HepG2 (cell line): ENCODE results near the gene JAGN1. TPM values are rescaled to one million over a fixed set of nuclear protein-coding genes. Genes with fewer than 3 reads are reported as not detected.

Experiments
- ASH2L ChIP-seq: fragments of 300-600, 200-600 bp; sonication (generic); IDR thresholded peaks from 2 replicates; pipeline ENCODE4 v1.7.0; 2017; ENCODE audit warnings: low read depth, mild to moderate bottlenecking, moderate library complexity, mixed read lengths, low read length; ENCODE audit not compliant: insufficient read length
- ELF4 ChIP-seq: sonication (generic); formaldehyde crosslinking; IDR thresholded peaks from 2 replicates; pipeline ENCODE4 v1.5.0; 2020; ENCODE audit warnings: missing genetic modification reagents, mild to moderate bottlenecking, moderate library complexity, borderline replicate concordance
- JDP2 ChIP-seq: sonication (generic); formaldehyde crosslinking; IDR thresholded peaks from 2 replicates; pipeline ENCODE4 v1.8.1; 2022; ENCODE audit warnings: missing genetic modification reagents, borderline replicate concordance
- MAF1 ChIP-seq: sonication (generic); formaldehyde crosslinking; IDR thresholded peaks from 2 replicates; pipeline ENCODE4 v1.5.0; 2020; ENCODE audit warnings: missing genetic modification reagents, borderline replicate concordance
- MAFF ChIP-seq: IDR thresholded peaks from 2 replicates; pipeline ENCODE4 v1.6.1; 2011; ENCODE audit warnings: low read depth, low read length, improper control_type of control experiment
- MAZ ChIP-seq, 2 experiments: sonication (generic) in 1 of 2; formaldehyde crosslinking in 1 of 2; IDR thresholded peaks; 2 replicates each; pipeline versions ENCODE4 v1.5.0 to v1.6.1; 2012 to 2020; ENCODE audit warnings: low read depth in 2 of 2, mild to moderate bottlenecking in 2 of 2, borderline replicate concordance in 1 of 2, improper control_type of control experiment in 1 of 2, low read length in 1 of 2, missing genetic modification reagents in 1 of 2, moderate library complexity in 1 of 2
- NCOA1 ChIP-seq: sonication (generic); formaldehyde crosslinking; IDR thresholded peaks from 2 replicates; pipeline ENCODE4 v1.9.0; 2021; ENCODE audit warnings: missing genetic modification reagents
- RBAK ChIP-seq: sonication (generic); formaldehyde crosslinking; IDR thresholded peaks from 2 replicates; pipeline ENCODE4 v1.5.1; 2020; ENCODE audit warnings: mild to moderate bottlenecking, missing genetic modification reagents
- REXO4 ChIP-seq: sonication (generic); formaldehyde crosslinking; IDR thresholded peaks from 2 replicates; pipeline ENCODE4 v1.8.0; 2022; ENCODE audit warnings: missing genetic modification reagents, mild to moderate bottlenecking, borderline replicate concordance
- SMAD3 ChIP-seq: sonication (generic); formaldehyde crosslinking; IDR thresholded peaks from 2 replicates; pipeline ENCODE4 v1.4.0; 2020; ENCODE audit warnings: missing genetic modification reagents
- TEAD2 ChIP-seq: sonication (generic); formaldehyde crosslinking; IDR thresholded peaks from 2 replicates; pipeline ENCODE4 v1.9.0; 2021; ENCODE audit warnings: missing genetic modification reagents
- ZFP41 ChIP-seq: sonication (generic); formaldehyde crosslinking; IDR thresholded peaks from 2 replicates; pipeline ENCODE4 v1.4.0; 2020; ENCODE audit warnings: mild to moderate bottlenecking, missing genetic modification reagents, borderline replicate concordance
- ZFYVE20 ChIP-seq: sonication (generic); formaldehyde crosslinking; IDR thresholded peaks from 2 replicates; pipeline ENCODE4 v1.8.0; 2023; ENCODE audit warnings: low read depth, mild to moderate bottlenecking, moderate library complexity, missing genetic modification reagents, borderline replicate concordance
- ZNF205 ChIP-seq: IDR thresholded peaks from 2 replicates; pipeline ENCODE4 v1.6.1; 2018; ENCODE audit warnings: missing biosample characterization, missing genetic modification reagents
- ZNF670 ChIP-seq: sonication (generic); formaldehyde crosslinking; IDR thresholded peaks from 2 replicates; pipeline ENCODE4 v1.8.0; 2022; ENCODE audit warnings: mild to moderate bottlenecking, missing genetic modification reagents, borderline replicate concordance
- ZNF780A ChIP-seq: sonication (generic); formaldehyde crosslinking; IDR thresholded peaks from 2 replicates; pipeline ENCODE4 v1.8.0; 2022; ENCODE audit warnings: mild to moderate bottlenecking, missing genetic modification reagents, moderate library complexity
- ZNF83 ChIP-seq: sonication (generic); formaldehyde crosslinking; IDR thresholded peaks from 2 replicates; pipeline ENCODE4 v1.4.0; 2020; ENCODE audit warnings: missing genetic modification reagents, mild to moderate bottlenecking, borderline replicate concordance
- ZNF841 ChIP-seq: sonication (generic); formaldehyde crosslinking; IDR thresholded peaks from 2 replicates; pipeline ENCODE4 v1.8.1; 2023; ENCODE audit warnings: missing genetic modification reagents, borderline replicate concordance
- polyA plus RNA-seq, 8 experiments: library from polyadenylated mRNA; depleted of rRNA in 3 of 8; stranded (reverse) in 7 of 8; unstranded in 1 of 8; fragments of >200 nt; fragmentation: Illumina TruSeq in 4 of 8; extraction: Trizol in 4 of 8; gene quantifications; 2 replicates each; pipeline versions ENCODE4 v1.2.1 to v1.2.3, GENCODE V29; 2011 to 2016; ENCODE audit warnings: low read depth in 4 of 8, missing spikeins in 1 of 8, mixed read lengths in 1 of 8; ENCODE audit not compliant: insufficient read depth in 1 of 8
- total RNA-seq, 5 experiments: library from RNA; depleted of rRNA; stranded (reverse); fragments of >200 nt; fragmentation: Illumina TruSeq; extraction: Trizol; gene quantifications; 2 replicates each; pipeline ENCODE4 v1.2.3, GENCODE V29; 2016; ENCODE audit warnings: low read depth in 1 of 5
- TF ChIP-seq, protein P1 (sequence below): sonication (generic); formaldehyde crosslinking; IDR thresholded peaks from 2 replicates; pipeline ENCODE4 v1.4.0; 2020; ENCODE audit warnings: missing genetic modification reagents
- TF ChIP-seq, protein P2 (sequence below): IDR thresholded peaks from 2 replicates; pipeline ENCODE4 v1.6.1; 2016; ENCODE audit warnings: missing biosample characterization, missing genetic modification reagents, low read depth
- TF ChIP-seq, protein P3 (sequence below): IDR thresholded peaks from 2 replicates; pipeline ENCODE4 v1.6.1; 2012; ENCODE audit warnings: low read length, improper control_type of control experiment
- TF ChIP-seq, protein P4 (sequence below): sonication (generic); formaldehyde crosslinking; IDR thresholded peaks from 2 replicates; pipeline ENCODE4 v1.5.1; 2020; ENCODE audit warnings: mild to moderate bottlenecking, missing genetic modification reagents, moderate library complexity

Gene JAGN1
- total and polyA plus RNA-seq, 2 of the 13 experiments (the other 11 are each of a cell fraction or from before 2014, with no cell fraction given), result 49.9 to 50.9 TPM

GRCh38 chr3:9878700-9879099, 11.7 kb upstream of the JAGN1 start (continued):
- TF ChIP-seq ZNF670 (CRISPR knock-in tag) (peak; percentile 24; the same call in 1 of the 2 replicates), MAF1 (CRISPR knock-in tag) (no peak), ZNF83 (CRISPR knock-in tag) (no peak), ELF4 (no peak), ZFP41 (CRISPR knock-in tag) (no peak), RBAK (CRISPR knock-in tag) (no peak), ZFYVE20 (CRISPR knock-in tag) (no peak), MAFF (no peak), REXO4 (CRISPR knock-in tag) (no peak), ZNF205 (CRISPR knock-in tag) (no peak), ZNF841 (CRISPR knock-in tag) (no peak), TEAD2 (CRISPR knock-in tag) (no peak), MAZ (IDR thresholded peaks at IDR 0.05; ENCODE audit: borderline replicate concordance, low read depth, low read length) (no peak; the same call in 1 of the 2 replicates), MAZ (CRISPR knock-in tag; IDR thresholded peaks at IDR 0.05; ENCODE audit: low read depth) (peak; percentile 54; the same call in 1 of the 2 replicates), SMAD3 (CRISPR knock-in tag) (no peak), JDP2 (CRISPR knock-in tag) (no peak), NCOA1 (CRISPR knock-in tag) (no peak), ZNF780A (CRISPR knock-in tag) (no peak), ASH2L (peak; percentile 53)
- TF ChIP-seq, protein P1, sequence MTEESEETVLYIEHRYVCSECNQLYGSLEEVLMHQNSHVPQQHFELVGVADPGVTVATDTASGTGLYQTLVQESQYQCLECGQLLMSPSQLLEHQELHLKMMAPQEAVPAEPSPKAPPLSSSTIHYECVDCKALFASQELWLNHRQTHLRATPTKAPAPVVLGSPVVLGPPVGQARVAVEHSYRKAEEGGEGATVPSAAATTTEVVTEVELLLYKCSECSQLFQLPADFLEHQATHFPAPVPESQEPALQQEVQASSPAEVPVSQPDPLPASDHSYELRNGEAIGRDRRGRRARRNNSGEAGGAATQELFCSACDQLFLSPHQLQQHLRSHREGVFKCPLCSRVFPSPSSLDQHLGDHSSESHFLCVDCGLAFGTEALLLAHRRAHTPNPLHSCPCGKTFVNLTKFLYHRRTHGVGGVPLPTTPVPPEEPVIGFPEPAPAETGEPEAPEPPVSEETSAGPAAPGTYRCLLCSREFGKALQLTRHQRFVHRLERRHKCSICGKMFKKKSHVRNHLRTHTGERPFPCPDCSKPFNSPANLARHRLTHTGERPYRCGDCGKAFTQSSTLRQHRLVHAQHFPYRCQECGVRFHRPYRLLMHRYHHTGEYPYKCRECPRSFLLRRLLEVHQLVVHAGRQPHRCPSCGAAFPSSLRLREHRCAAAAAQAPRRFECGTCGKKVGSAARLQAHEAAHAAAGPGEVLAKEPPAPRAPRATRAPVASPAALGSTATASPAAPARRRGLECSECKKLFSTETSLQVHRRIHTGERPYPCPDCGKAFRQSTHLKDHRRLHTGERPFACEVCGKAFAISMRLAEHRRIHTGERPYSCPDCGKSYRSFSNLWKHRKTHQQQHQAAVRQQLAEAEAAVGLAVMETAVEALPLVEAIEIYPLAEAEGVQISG (CRISPR knock-in tag), result peak; percentile 71
- TF ChIP-seq, protein P2, sequence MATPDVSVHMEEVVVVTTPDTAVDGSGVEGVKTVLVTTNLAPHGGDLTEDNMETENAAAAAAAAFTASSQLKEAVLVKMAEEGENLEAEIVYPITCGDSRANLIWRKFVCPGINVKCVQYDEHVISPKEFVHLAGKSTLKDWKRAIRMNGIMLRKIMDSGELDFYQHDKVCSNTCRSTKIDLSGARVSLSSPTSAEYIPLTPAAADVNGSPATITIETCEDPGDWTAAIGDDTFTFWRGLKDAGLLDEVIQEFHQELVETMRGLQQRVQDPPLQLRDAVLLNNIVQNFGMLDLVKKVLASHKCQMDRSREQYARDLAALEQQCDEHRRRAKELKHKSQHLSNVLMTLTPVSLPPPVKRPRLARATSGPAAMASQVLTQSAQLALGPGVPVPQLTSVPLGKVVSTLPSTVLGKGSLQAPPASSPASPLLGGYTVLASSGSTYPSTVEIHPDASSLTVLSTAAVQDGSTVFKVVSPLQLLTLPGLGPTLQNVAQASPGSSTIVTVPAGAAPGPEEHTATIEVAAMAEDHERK (CRISPR knock-in tag), result no peak
- TF ChIP-seq, protein P3, sequence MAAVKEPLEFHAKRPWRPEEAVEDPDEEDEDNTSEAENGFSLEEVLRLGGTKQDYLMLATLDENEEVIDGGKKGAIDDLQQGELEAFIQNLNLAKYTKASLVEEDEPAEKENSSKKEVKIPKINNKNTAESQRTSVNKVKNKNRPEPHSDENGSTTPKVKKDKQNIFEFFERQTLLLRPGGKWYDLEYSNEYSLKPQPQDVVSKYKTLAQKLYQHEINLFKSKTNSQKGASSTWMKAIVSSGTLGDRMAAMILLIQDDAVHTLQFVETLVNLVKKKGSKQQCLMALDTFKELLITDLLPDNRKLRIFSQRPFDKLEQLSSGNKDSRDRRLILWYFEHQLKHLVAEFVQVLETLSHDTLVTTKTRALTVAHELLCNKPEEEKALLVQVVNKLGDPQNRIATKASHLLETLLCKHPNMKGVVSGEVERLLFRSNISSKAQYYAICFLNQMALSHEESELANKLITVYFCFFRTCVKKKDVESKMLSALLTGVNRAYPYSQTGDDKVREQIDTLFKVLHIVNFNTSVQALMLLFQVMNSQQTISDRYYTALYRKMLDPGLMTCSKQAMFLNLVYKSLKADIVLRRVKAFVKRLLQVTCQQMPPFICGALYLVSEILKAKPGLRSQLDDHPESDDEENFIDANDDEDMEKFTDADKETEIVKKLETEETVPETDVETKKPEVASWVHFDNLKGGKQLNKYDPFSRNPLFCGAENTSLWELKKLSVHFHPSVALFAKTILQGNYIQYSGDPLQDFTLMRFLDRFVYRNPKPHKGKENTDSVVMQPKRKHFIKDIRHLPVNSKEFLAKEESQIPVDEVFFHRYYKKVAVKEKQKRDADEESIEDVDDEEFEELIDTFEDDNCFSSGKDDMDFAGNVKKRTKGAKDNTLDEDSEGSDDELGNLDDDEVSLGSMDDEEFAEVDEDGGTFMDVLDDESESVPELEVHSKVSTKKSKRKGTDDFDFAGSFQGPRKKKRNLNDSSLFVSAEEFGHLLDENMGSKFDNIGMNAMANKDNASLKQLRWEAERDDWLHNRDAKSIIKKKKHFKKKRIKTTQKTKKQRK, result no peak
- TF ChIP-seq, protein P4, sequence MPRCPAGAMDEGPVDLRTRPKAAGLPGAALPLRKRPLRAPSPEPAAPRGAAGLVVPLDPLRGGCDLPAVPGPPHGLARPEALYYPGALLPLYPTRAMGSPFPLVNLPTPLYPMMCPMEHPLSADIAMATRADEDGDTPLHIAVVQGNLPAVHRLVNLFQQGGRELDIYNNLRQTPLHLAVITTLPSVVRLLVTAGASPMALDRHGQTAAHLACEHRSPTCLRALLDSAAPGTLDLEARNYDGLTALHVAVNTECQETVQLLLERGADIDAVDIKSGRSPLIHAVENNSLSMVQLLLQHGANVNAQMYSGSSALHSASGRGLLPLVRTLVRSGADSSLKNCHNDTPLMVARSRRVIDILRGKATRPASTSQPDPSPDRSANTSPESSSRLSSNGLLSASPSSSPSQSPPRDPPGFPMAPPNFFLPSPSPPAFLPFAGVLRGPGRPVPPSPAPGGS (CRISPR knock-in tag), result no peak
